NCI-H460 (cell line): Measurements from ENCODE around the gene EVI5L. TPM values are rescaled to one million over a fixed set of nuclear protein-coding genes. Genes with fewer than 3 reads are reported as not detected.

Experiments
- DNase-seq: peaks from one replicate; pipeline ENCODE4 v3.0.0-alpha.2; 2016; ENCODE audit warnings: low read depth; ENCODE audit errors: extremely low read depth
- total RNA-seq: library from RNA; depleted of rRNA; stranded (reverse); fragments of >200 nt; shearing (Covaris generic); gene quantifications from 2 replicates; pipeline ENCODE4 v1.2.3, GENCODE V29; 2014

The EVI5L gene
- total RNA-seq, 1 experiment from 2014 or later, result 11.2 TPM

GRCh38 chr19:7844405-7844804 is 14.4 kb downstream of the EVI5L start:
- no peak for DNase-seq

- no peak for DNase-seq
These were observed 14.9 kb downstream of the EVI5L start for GRCh38 chr19:7844951-7845350.

GRCh38 chr19:7845390-7846154 is 15.6 kb downstream of the EVI5L start:
- no peak for DNase-seq

- DNase-seq, result no peak
These were observed 16.2 kb downstream of the EVI5L start for GRCh38 chr19:7846155-7846646.

- no peak for DNase-seq
These were observed 17.6 kb downstream of the EVI5L start for GRCh38 chr19:7847664-7848063.

- no peak for DNase-seq
These were observed 18.9 kb downstream of the EVI5L start for GRCh38 chr19:7848779-7849457.

- DNase-seq, result no peak
These were observed 19.6 kb downstream of the EVI5L start for GRCh38 chr19:7849631-7849999.

- no peak for DNase-seq
These were observed 20.2 kb downstream of the EVI5L start for GRCh38 chr19:7850000-7850813.

GRCh38 chr19:7850945-7851622 is 21.1 kb downstream of the EVI5L start:
- no peak for DNase-seq

GRCh38 chr19:7851623-7852500 is 21.8 kb downstream of the EVI5L start:
- no peak for DNase-seq

GRCh38 chr19:7852851-7853769 is 23.1 kb downstream of the EVI5L start:
- DNase-seq, result peak; percentile 35

- no peak for DNase-seq
These were observed 23.7 kb downstream of the EVI5L start for GRCh38 chr19:7853770-7854128.

GRCh38 chr19:7855426-7856108 is 25.5 kb downstream of the EVI5L start:
- DNase-seq, result no peak

- DNase-seq, result no peak
These were observed 26.1 kb downstream of the EVI5L start for GRCh38 chr19:7856109-7856591.

GRCh38 chr19:7856679-7857663 is 27.0 kb downstream of the EVI5L start:
- DNase-seq, result no peak

GRCh38 chr19:7857727-7858108 is 27.7 kb downstream of the EVI5L start:
- no peak for DNase-seq
